H9 (cell line): ENCODE results near the gene MIS12. TPM values are rescaled to one million over a fixed set of nuclear protein-coding genes. Genes with fewer than 3 reads are reported as not detected.

Experiments used
- DNase-seq: peaks from one replicate; pipeline ENCODE4 v3.0.0-alpha.2; 2017
- H2AFZ ChIP-seq: one replicate; pipeline ENCODE4 v1.6.1; 2013; ENCODE audit warnings: mild to moderate bottlenecking, low read length, control low read depth, moderate library complexity
- H2AK5ac ChIP-seq: 2 replicates; pipeline ENCODE4 v1.6.1; 2013; ENCODE audit warnings: low read length, control low read depth, mixed read lengths; ENCODE audit not compliant: insufficient read length
- H2BK120ac ChIP-seq: one replicate; pipeline ENCODE4 v1.6.1; 2013; ENCODE audit warnings: low read depth, mild to moderate bottlenecking, low read length, control low read depth, inconsistent platforms; ENCODE audit not compliant: poor library complexity, severe bottlenecking
- H2BK12ac ChIP-seq: 2 replicates; pipeline ENCODE4 v1.6.1; 2013; ENCODE audit warnings: low read length, control low read depth, mixed read lengths, low read depth; ENCODE audit not compliant: insufficient read length
- H2BK15ac ChIP-seq: 2 replicates; pipeline ENCODE4 v1.6.1; 2013; ENCODE audit warnings: low read depth, low read length, control low read depth
- H2BK20ac ChIP-seq: one replicate; pipeline ENCODE4 v1.6.1; 2013; ENCODE audit warnings: low read depth, mild to moderate bottlenecking, low read length, control low read depth, inconsistent platforms; ENCODE audit not compliant: poor library complexity, severe bottlenecking
- H2BK5ac ChIP-seq: 2 replicates; pipeline ENCODE4 v1.6.1; 2013; ENCODE audit warnings: low read length, control low read depth, mixed read lengths; ENCODE audit not compliant: insufficient read length
- H3K14ac ChIP-seq: 2 replicates; pipeline ENCODE4 v1.6.1; 2013; ENCODE audit warnings: low read length, control low read depth; ENCODE audit not compliant: insufficient read depth
- H3K18ac ChIP-seq: 2 replicates; pipeline ENCODE4 v1.6.1; 2013; ENCODE audit warnings: low read depth, mild to moderate bottlenecking, mixed read lengths, low read length, control low read depth; ENCODE audit not compliant: insufficient read length
- H3K23ac ChIP-seq: 2 replicates; pipeline ENCODE4 v1.6.1; 2013; ENCODE audit warnings: low read length, control low read depth, mixed read lengths, low read depth; ENCODE audit not compliant: insufficient read length
- H3K23me2 ChIP-seq: 2 replicates; pipeline ENCODE4 v1.6.1; 2013; ENCODE audit warnings: low read depth, mild to moderate bottlenecking, mixed read lengths, low read length, control low read depth; ENCODE audit not compliant: insufficient read length, poor library complexity, severe bottlenecking
- H3K27ac ChIP-seq: 2 replicates; pipeline ENCODE4 v1.5.1; 2013; ENCODE audit warnings: low read length, control low read depth, mixed read lengths, low read depth; ENCODE audit not compliant: insufficient read length
- H3K27me3 ChIP-seq: 2 replicates; pipeline ENCODE4 v1.6.1; 2013; ENCODE audit warnings: low read length, control low read depth, inconsistent platforms; ENCODE audit not compliant: insufficient read depth
- H3K4ac ChIP-seq: 2 replicates; pipeline ENCODE4 v1.6.1; 2013; ENCODE audit warnings: low read depth, mild to moderate bottlenecking, control low read depth, inconsistent platforms, low read length, moderate library complexity
- H3K4me1 ChIP-seq: 2 replicates; pipeline ENCODE4 v1.6.1; 2013; ENCODE audit warnings: low read length, control low read depth, inconsistent platforms; ENCODE audit not compliant: insufficient read depth
- H3K4me2 ChIP-seq: 2 replicates; pipeline ENCODE4 v1.6.1; 2013; ENCODE audit warnings: low read length, control low read depth, mixed read lengths; ENCODE audit not compliant: insufficient read length, insufficient read depth
- H3K56ac ChIP-seq: 2 replicates; pipeline ENCODE4 v1.6.1; 2013; ENCODE audit warnings: low read depth, mild to moderate bottlenecking, mixed read lengths, low read length, control low read depth; ENCODE audit not compliant: insufficient read length
- H3K79me1 ChIP-seq: 2 replicates; pipeline ENCODE4 v1.6.1; 2013; ENCODE audit warnings: low read depth, mild to moderate bottlenecking, moderate library complexity, low read length, control low read depth, inconsistent platforms; ENCODE audit not compliant: insufficient read depth, poor library complexity, severe bottlenecking
- H3K79me2 ChIP-seq: 2 replicates; pipeline ENCODE4 v1.6.1; 2013; ENCODE audit warnings: low read length, control low read depth, inconsistent platforms; ENCODE audit not compliant: insufficient read depth
- H3K9ac ChIP-seq: 2 replicates; pipeline ENCODE4 v1.6.1; 2013; ENCODE audit warnings: low read length, control low read depth, mixed read lengths; ENCODE audit not compliant: insufficient read length; ENCODE audit errors: extremely low read depth
- H3K9me3 ChIP-seq: one replicate; pipeline ENCODE4 v1.6.1; 2013; ENCODE audit warnings: low read depth, low read length, inconsistent platforms; ENCODE audit not compliant: control insufficient read depth
- H3T11ph ChIP-seq: one replicate; pipeline ENCODE4 v1.6.1; 2013; ENCODE audit warnings: mild to moderate bottlenecking, low read length, control low read depth, inconsistent platforms
- H4K20me1 ChIP-seq: one replicate; pipeline ENCODE4 v1.6.1; 2013; ENCODE audit not compliant: control insufficient read depth, insufficient read length, insufficient read depth
- H4K5ac ChIP-seq: 2 replicates; pipeline ENCODE4 v1.6.1; 2013; ENCODE audit warnings: low read depth, mild to moderate bottlenecking, mixed read lengths, low read length, control low read depth; ENCODE audit not compliant: insufficient read length
- H4K8ac ChIP-seq: replicated peaks from 2 replicates; pipeline ENCODE4 v1.6.1; 2013; ENCODE audit warnings: low read length, control low read depth, mixed read lengths, low read depth; ENCODE audit not compliant: insufficient read length
- H4K91ac ChIP-seq: 2 replicates; pipeline ENCODE4 v1.6.1; 2013; ENCODE audit warnings: low read depth, mild to moderate bottlenecking, moderate library complexity, mixed read lengths, low read length, control low read depth; ENCODE audit not compliant: insufficient read length
- H3K27ac Mint-ChIP-seq, 3 experiments: 2 replicates in 2 of 3; 3 replicates in 1 of 3; pipeline ENCODE4 v1.8.0; 2020 to 2021; ENCODE audit warnings: mixed read lengths in 3 of 3, mild to moderate bottlenecking in 1 of 3, moderate library complexity in 1 of 3
- H3K27me3 Mint-ChIP-seq: 2 replicates; pipeline ENCODE4 v1.8.0; 2021; ENCODE audit warnings: low read depth, mild to moderate bottlenecking, moderate library complexity, mixed read lengths
- H3K36me3 Mint-ChIP-seq, 3 experiments: 2 replicates in 2 of 3; 3 replicates in 1 of 3; pipeline ENCODE4 v1.8.0; 2020 to 2021; ENCODE audit warnings: low read depth in 3 of 3, mixed read lengths in 3 of 3; ENCODE audit not compliant: insufficient read depth in 1 of 3
- H3K4me1 Mint-ChIP-seq, 2 experiments: 2 replicates each; pipeline ENCODE4 v1.8.0; 2020; ENCODE audit warnings: mixed read lengths in 2 of 2
- H3K4me3 Mint-ChIP-seq, 2 experiments: 2 replicates in 1 of 2; 3 replicates in 1 of 2; pipeline ENCODE4 v1.8.0; 2020 to 2021; ENCODE audit warnings: mild to moderate bottlenecking in 2 of 2, mixed read lengths in 2 of 2, moderate library complexity in 1 of 2
- H3K9me3 Mint-ChIP-seq, 2 experiments: 2 replicates in 1 of 2; 3 replicates in 1 of 2; pipeline ENCODE4 v1.8.0; 2020; ENCODE audit warnings: mild to moderate bottlenecking in 2 of 2, mixed read lengths in 2 of 2, moderate library complexity in 1 of 2
- CTCF ChIP-seq: fragments of 200-600 bp; sonication (generic); conservative IDR thresholded peaks from 3 replicates; pipeline ENCODE4 v1.8.0; 2021; ENCODE audit warnings: antibody characterized with exemption, mild to moderate bottlenecking
- WGBS: extraction: QIAGEN DNeasy Blood & Tissue Kit; methylation state at CpG from one replicate; pipeline ENCODE4 v1.1.7; 2013; ENCODE audit warnings: missing lambda C conversion rate, low lambda C conversion rate, mixed read lengths; ENCODE audit not compliant: insufficient read length; ENCODE audit errors: extremely low coverage; 5-methylcytosine and 5-hydroxymethylcytosine counted together
- total RNA-seq: library from RNA; stranded (reverse); gene quantifications from 2 replicates; pipeline ENCODE4 v1.2.1, GENCODE V29; 2021

The MIS12 gene
- total RNA-seq, 1 experiment from 2014 or later = 30.7 TPM

- H3K4ac ChIP-seq = no peak overlapping the region
- no peak overlapping the region for H2BK5ac ChIP-seq
- no peak overlapping the region for H3K27ac Mint-ChIP-seq
- no peak overlapping the region for H2BK15ac ChIP-seq
- no peaks in the 10 kb centered on the region for H3K23me2 ChIP-seq
- no peak overlapping the region for H2AK5ac ChIP-seq
- no peak overlapping the region for H4K5ac ChIP-seq
- peaks cover 50 to 84% (median 83%) of the 10 kb centered on the region in 3 experiments; a peak in 6 of 7 replicates for H3K36me3 Mint-ChIP-seq
- H3K18ac ChIP-seq = no peak overlapping the region
- H2BK12ac ChIP-seq = no peak overlapping the region
- no peak overlapping the region for H3K23ac ChIP-seq
- no peaks in the 10 kb centered on the region for H3K4me1 ChIP-seq
- TF ChIP-seq CTCF = no peak
- H3K4me2 ChIP-seq = no peak overlapping the region
- no peak overlapping the region for H4K8ac ChIP-seq
- no peak overlapping the region for H3K56ac ChIP-seq
- H3K4me1 Mint-ChIP-seq = no peaks in the 10 kb centered on the region
- no peak overlapping the region for H3K27ac ChIP-seq
- no CpG with 5 or more reads among the region's 8 CpGs for WGBS
- no peaks in the 10 kb centered on the region for H3K79me2 ChIP-seq
- no peak overlapping the region for H2BK20ac ChIP-seq
- H3K9me3 Mint-ChIP-seq = no peaks in the 10 kb centered on the region
- H4K91ac ChIP-seq = no peak overlapping the region
- H2AFZ ChIP-seq = no peak overlapping the region
- no peaks in the 10 kb centered on the region for H3K79me1 ChIP-seq
- H4K20me1 ChIP-seq = no peaks in the 10 kb centered on the region
- H3T11ph ChIP-seq = no peak overlapping the region
- no peak overlapping the region for H3K9ac ChIP-seq
- H3K27me3 Mint-ChIP-seq = no peaks in the 10 kb centered on the region
- H3K14ac ChIP-seq = no peak overlapping the region
- DNase-seq = no peak
- H3K9me3 ChIP-seq = no peaks in the 10 kb centered on the region
- H3K4me3 Mint-ChIP-seq = no peak overlapping the region
- no peaks in the 10 kb centered on the region for H3K27me3 ChIP-seq
- no peak overlapping the region for H2BK120ac ChIP-seq
Observed at GRCh38 chr17:5446786-5447185, 39.6 kb upstream of the MIS12 start.
